ENCODE data around the gene ITGB7. TPM values are rescaled to one million over a fixed set of nuclear protein-coding genes. Genes with fewer than 3 reads are reported as not detected.

The ITGB7 gene
- total and polyA plus RNA-seq, 2 of the 4 experiments (the other 2 are of a cell fraction): 0.18 to 0.44 TPM

- Histone ChIP-seq H3K9me3 (ENCODE audit: control insufficient read depth, insufficient read depth, low read length) (no peaks in the 10 kb centered on the region), H4K91ac (ENCODE audit: insufficient read depth, low read depth, low read length) (peak overlapping the region; percentile 89), H3K27me3 (ENCODE audit: control insufficient read depth, insufficient read depth, low read length) (no peaks in the 10 kb centered on the region), H3K9ac (ENCODE audit: low read depth, low read length) (peak overlapping the region; percentile 75), H2AK5ac (ENCODE audit: low read depth, low read length) (peak overlapping the region; percentile 73), H2BK15ac (ENCODE audit: low read depth, low read length) (peak overlapping the region; percentile 21; the same call in 2 of the 3 replicates), H3K4me3 (ENCODE audit: insufficient read depth, low read depth, low read length) (peak overlapping the region; percentile 53), H3K9me1 (ENCODE audit: insufficient read depth, low read length) (peaks cover 20% of the 10 kb centered on the region), H4K5ac (ENCODE audit: low read depth, low read length) (peak overlapping the region; percentile 39; the same call in 1 of the 2 replicates), H4K20me1 (ENCODE audit: insufficient read depth, low read length) (peaks cover 12% of the 10 kb centered on the region), H4K8ac (ENCODE audit: low read depth in 2 of 2, low read length in 2 of 2) (peak overlapping the region; percentile 24 to 80; a peak in 2 of 4 replicates), H2BK20ac (ENCODE audit: low read depth, low read length) (peak overlapping the region; percentile 72; the same call in 1 of the 2 replicates), H3K18ac (ENCODE audit: low read depth, low read length) (peak overlapping the region; percentile 54; the same call in 1 of the 2 replicates), H3K56ac (ENCODE audit: extremely low read depth, insufficient read depth, low read length) (peak overlapping the region; percentile 78), H3K4me1 (ENCODE audit: control insufficient read depth, insufficient read depth, low read length) (peaks cover 34% of the 10 kb centered on the region), H2BK5ac (ENCODE audit: low read depth, low read length, poor library complexity, severe bottlenecking) (peak overlapping the region; percentile 81), H3K79me1 (ENCODE audit: low read depth in 1 of 2, low read length in 2 of 2) (peaks cover 30 to 79% of the 10 kb centered on the region in 2 experiments), H3K14ac (replicated peaks; ENCODE audit: low read depth, low read length) (peak overlapping the region; percentile 89), H3K4me2 (ENCODE audit: low read depth, low read length) (peak overlapping the region; percentile 94), H2BK120ac (ENCODE audit: low read depth, low read length) (peak overlapping the region; percentile 56), H3K36me3 (ENCODE audit: control insufficient read depth, insufficient read depth, low read length) (peaks cover 14% of the 10 kb centered on the region), H3K23ac (ENCODE audit: low read depth, low read length) (peak overlapping the region; percentile 92), H3K27ac (ENCODE audit: insufficient read depth, low read length) (peak overlapping the region; percentile 67), H3K4ac (ENCODE audit: low read depth, low read length) (peak overlapping the region; percentile 89), H2AK9ac (replicated peaks; ENCODE audit: low read depth, low read length, poor library complexity) (peak overlapping the region; percentile 95), H2AFZ (replicated peaks; ENCODE audit: low read length, poor library complexity) (peak overlapping the region; percentile 83)
- intact Hi-C loops (cut with micrococcal nuclease): loop anchor here (1.0 to 10.0 kb wide), 2 partner anchors 69 to 106 kb away; partner anchors contain the start of gene AAAS
- CTCF ChIA-PET: interaction anchor here (0.6 to 1.0 kb wide), 3 partner anchors 33 to 814 kb away, joined by 3 to 4 read pairs (median 3); no protein-coding TSS in a partner anchor
- POLR2A ChIA-PET (ENCODE audit: unreplicated experiment): interaction anchor here (0.5 to 0.9 kb wide), 2 partner anchors 13 to 31 kb away, joined by 3 to 7 read pairs; no protein-coding TSS in a partner anchor
- no peak for ATAC-seq (ENCODE audit: low read depth)
- in situ Hi-C loops (cut with MboI; ENCODE audit: low sequenced_read_pairs): loop anchor here (10.0 kb wide), 1 partner anchor 296 kb away; no protein-coding TSS in a partner anchor
- no TSS peak for BruUV-seq (replicated peaks)
- dilution Hi-C loops (cut with HindIII; ENCODE audit: low sequenced_read_pairs, unreplicated experiment): no loop called here
- DNase-seq: no peak
- WGBS, 2 experiments (ENCODE audit: extremely low coverage in 2 of 2, insufficient read length in 1 of 2): 13% methylated on average over 1 of the region's 30 CpGs; no CpG with 5 or more reads in 1 of the 2 experiments
- TF ChIP-seq, protein P1, sequence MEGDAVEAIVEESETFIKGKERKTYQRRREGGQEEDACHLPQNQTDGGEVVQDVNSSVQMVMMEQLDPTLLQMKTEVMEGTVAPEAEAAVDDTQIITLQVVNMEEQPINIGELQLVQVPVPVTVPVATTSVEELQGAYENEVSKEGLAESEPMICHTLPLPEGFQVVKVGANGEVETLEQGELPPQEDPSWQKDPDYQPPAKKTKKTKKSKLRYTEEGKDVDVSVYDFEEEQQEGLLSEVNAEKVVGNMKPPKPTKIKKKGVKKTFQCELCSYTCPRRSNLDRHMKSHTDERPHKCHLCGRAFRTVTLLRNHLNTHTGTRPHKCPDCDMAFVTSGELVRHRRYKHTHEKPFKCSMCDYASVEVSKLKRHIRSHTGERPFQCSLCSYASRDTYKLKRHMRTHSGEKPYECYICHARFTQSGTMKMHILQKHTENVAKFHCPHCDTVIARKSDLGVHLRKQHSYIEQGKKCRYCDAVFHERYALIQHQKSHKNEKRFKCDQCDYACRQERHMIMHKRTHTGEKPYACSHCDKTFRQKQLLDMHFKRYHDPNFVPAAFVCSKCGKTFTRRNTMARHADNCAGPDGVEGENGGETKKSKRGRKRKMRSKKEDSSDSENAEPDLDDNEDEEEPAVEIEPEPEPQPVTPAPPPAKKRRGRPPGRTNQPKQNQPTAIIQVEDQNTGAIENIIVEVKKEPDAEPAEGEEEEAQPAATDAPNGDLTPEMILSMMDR (conservative IDR thresholded peaks at IDR 0.05; ENCODE audit: low read depth, low read length): no peak
- TF ChIP-seq RAD21 (IDR thresholded peaks at IDR 0.05; ENCODE audit: low read length): no peak
- TF ChIP-seq, protein P2, sequence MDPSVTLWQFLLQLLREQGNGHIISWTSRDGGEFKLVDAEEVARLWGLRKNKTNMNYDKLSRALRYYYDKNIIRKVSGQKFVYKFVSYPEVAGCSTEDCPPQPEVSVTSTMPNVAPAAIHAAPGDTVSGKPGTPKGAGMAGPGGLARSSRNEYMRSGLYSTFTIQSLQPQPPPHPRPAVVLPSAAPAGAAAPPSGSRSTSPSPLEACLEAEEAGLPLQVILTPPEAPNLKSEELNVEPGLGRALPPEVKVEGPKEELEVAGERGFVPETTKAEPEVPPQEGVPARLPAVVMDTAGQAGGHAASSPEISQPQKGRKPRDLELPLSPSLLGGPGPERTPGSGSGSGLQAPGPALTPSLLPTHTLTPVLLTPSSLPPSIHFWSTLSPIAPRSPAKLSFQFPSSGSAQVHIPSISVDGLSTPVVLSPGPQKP (IDR thresholded peaks at IDR 0.05; ENCODE audit: borderline replicate concordance, low read depth, low read length): no peak
- TF ChIP-seq SMC3 (IDR thresholded peaks at IDR 0.05; ENCODE audit: low read depth, low read length): no peak
- TF ChIP-seq RCOR1 (IDR thresholded peaks at IDR 0.05; ENCODE audit: insufficient replicate concordance, low read length): no peak
- no peak for TF ChIP-seq RFX5 (IDR thresholded peaks at IDR 0.05; ENCODE audit: low read depth, low read length)
- TF ChIP-seq MXI1 (IDR thresholded peaks at IDR 0.05; ENCODE audit: borderline replicate concordance, low read depth, low read length): no peak
- TF ChIP-seq CEBPB (IDR thresholded peaks at IDR 0.05; ENCODE audit: low read depth, low read length): no peak
- no peak for TF ChIP-seq FOS (IDR thresholded peaks at IDR 0.05; ENCODE audit: low read depth, low read length)
- TF ChIP-seq MAZ (IDR thresholded peaks at IDR 0.05; ENCODE audit: borderline replicate concordance, low read depth, low read length): no peak; the same call in 1 of the 2 replicates
- TF ChIP-seq, protein P3, sequence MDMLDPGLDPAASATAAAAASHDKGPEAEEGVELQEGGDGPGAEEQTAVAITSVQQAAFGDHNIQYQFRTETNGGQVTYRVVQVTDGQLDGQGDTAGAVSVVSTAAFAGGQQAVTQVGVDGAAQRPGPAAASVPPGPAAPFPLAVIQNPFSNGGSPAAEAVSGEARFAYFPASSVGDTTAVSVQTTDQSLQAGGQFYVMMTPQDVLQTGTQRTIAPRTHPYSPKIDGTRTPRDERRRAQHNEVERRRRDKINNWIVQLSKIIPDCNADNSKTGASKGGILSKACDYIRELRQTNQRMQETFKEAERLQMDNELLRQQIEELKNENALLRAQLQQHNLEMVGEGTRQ (IDR thresholded peaks at IDR 0.05; ENCODE audit: low read depth, low read length): no peak
- no peak for TF ChIP-seq CHD1 (IDR thresholded peaks at IDR 0.05; ENCODE audit: low read depth, low read length)
- TF ChIP-seq NFE2L2 (IDR thresholded peaks at IDR 0.05; ENCODE audit: low read depth, low read length): no peak
Measured at GRCh38 chr12:53218551-53219291, 11.7 kb upstream of the ITGB7 start.
